MM.1S (cell line): ENCODE measurements around the gene CUL5.
"Not testable (repeated sequence)": the region's sequence is repeated elsewhere in the genome, so short reads cannot be mapped to it uniquely, and the experiment has no call there.

Source experiments
- EZH2 ChIP-seq: fragments of 300-600 bp; sonication (generic); optimal IDR thresholded peaks from 2 replicates; pipeline ENCODE3; 2017; ENCODE audit warnings: low read depth, mild to moderate bottlenecking, antibody characterized with exemption, low read length, mixed read lengths
- EZH2phosphoT487 ChIP-seq: fragments of 300-600 bp; sonication (generic); IDR thresholded peaks from 2 replicates; pipeline ENCODE4 v1.6.1; 2018; ENCODE audit warnings: antibody characterized with exemption, low read length
- TF ChIP-seq, protein P1 (sequence below): fragments of 300-600 bp; sonication (generic); IDR thresholded peaks from 2 replicates; pipeline ENCODE4 v1.5.1; 2016; ENCODE audit warnings: antibody characterized with exemption, low read length, mixed read lengths

DNA sequence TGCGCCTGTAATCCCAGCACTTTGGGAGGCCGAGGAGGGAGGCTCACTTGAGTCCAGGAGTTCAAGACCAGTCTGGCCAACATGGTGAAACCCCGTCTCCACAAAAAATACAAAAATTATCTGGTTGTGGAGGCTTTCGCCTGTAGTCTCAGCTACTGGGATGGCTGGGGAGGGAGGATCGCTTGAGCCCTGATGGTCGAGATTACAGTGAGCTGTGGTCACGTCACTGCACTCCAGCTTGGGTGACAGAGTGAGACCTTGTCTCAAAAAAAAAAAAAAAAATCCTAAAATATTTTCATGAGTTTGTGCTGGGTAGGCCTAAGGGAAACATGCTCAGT lies 112.2 kb downstream of the CUL5 start:
- not testable (repeated sequence) for TF ChIP-seq EZH2, EZH2phosphoT487
- TF ChIP-seq, protein P1, sequence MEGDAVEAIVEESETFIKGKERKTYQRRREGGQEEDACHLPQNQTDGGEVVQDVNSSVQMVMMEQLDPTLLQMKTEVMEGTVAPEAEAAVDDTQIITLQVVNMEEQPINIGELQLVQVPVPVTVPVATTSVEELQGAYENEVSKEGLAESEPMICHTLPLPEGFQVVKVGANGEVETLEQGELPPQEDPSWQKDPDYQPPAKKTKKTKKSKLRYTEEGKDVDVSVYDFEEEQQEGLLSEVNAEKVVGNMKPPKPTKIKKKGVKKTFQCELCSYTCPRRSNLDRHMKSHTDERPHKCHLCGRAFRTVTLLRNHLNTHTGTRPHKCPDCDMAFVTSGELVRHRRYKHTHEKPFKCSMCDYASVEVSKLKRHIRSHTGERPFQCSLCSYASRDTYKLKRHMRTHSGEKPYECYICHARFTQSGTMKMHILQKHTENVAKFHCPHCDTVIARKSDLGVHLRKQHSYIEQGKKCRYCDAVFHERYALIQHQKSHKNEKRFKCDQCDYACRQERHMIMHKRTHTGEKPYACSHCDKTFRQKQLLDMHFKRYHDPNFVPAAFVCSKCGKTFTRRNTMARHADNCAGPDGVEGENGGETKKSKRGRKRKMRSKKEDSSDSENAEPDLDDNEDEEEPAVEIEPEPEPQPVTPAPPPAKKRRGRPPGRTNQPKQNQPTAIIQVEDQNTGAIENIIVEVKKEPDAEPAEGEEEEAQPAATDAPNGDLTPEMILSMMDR: not testable (repeated sequence)
